ENCODE results near the gene MYL5.
"Not testable (repeated sequence)": the region's sequence is repeated elsewhere in the genome, so short reads cannot be mapped to it uniquely, and the experiment has no call there.

Gene MYL5

DNA sequence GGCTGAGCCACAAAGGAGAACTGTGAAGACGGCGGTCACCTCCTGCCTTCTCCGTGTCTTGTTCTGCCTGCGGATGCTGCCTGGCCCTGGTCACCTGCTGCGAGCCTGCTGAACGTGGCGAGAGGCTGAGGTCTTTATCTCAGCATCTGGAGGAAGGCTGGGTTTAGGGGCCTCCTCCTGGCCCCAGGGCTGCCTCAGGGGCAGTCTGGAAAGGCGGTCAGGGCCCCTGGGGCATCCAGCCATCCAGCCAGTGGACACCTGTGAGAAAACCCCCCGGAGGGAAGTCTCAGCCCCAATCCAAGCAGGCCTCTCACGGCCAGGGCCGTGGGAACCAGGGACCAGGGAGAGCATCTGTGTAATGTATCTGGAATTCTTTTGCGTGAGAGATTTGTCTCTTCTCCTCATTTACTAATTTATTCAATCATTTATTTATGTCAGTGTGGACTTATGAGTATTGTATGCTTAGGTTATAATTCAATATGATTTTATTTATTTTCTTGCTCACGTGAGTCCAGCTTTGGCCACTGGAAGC lies 37.6 kb upstream of the MYL5 start:
- DNase-seq, result no peak

DNA sequence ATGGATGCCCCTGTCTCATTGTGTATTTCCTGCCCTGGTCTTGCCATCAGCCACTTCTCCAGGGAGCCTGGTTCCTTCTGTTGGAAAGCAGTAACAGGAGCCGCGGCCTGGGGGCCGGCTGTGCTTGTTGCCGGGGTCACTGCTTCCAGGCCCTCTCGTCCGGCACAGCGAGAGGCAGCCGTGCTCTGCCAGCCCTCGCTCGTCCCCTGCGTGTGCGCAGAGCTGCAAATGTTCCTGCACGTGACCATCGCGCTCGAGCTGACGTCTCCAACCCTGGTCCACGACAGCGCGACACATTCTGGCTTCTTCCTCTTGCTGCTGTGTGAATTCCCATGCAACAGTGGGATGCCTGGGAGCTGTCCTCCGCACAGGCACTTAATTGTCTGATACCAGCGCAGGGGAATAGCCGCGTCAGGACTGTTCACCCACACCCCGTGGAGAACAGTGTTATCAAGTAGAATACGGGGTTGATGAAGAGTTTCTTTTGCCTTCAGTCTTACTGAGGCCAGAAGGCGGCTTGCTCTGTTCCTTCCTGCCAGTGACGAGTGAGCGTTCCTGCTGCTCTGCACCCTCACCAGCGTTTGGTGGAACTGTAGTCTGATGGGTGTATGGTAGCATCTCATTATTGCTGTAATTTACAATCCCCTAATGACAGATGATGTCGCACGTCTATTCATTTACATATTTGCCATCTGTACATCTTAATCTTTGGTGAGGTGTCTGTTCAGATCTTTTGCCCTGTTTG lies 36.6 kb upstream of the MYL5 start:
- DNase-seq, result no peak

DNA sequence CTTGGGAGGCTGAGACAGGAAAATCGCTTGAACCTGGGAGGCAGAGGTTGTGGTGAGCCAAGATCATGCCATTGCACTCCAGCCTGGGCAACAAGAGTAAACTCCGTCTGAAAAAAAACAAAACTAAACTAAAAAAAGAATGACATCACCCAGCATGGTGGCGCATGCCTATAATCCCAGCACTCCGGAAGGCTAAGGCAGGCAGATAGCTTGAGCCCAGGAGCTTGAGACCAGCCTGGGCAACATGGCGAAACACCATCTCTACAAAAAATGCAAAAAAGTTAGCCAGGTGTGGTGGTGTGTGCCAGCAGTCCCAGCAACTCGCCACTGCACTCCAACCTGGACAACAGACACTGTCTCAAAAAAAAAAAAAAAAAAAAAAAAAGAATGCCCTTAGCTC lies 32.0 kb upstream of the MYL5 start:
- not testable (repeated sequence) for DNase-seq

GRCh38 chr4:646460-646859 lies 27.9 kb upstream of the MYL5 start:
- no peak for DNase-seq

GRCh38 chr4:647481-647880 lies 26.9 kb upstream of the MYL5 start:
- no peak for DNase-seq

DNA sequence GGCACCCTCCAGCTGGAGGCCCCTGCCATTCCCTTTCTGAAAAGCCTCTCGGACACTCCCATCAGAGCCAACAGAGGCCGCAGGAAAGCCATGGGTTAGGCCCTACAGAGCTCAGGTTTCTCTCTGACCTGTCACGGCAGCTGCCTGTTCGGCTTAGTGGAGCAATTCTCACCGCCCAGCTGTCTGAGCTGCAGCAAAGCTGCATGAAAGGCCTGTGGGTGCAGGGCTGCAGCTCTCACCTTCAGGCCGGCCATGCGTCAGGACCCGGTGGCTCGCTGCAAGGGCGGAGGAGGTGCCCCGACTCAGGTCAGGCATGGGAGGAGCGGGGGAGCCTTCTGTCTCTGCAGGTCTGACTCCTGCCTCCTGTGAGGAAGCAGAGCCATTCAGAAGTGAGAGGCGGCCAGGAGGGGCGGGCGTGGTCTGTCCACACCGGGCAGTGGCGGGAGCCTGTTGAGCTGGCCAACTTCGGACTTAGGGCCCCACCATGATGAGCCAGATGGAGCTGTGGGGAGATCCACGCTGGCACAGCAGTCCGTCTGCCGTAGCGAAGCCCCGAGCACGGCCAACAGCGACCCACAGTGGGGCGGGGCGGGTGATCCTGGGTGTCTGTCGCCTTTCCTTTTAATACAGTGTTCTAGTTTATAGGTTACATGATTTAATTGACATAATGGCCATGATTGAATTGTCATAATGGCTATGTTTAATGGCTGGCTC lies 25.6 kb upstream of the MYL5 start:
- no peak for DNase-seq

DNA sequence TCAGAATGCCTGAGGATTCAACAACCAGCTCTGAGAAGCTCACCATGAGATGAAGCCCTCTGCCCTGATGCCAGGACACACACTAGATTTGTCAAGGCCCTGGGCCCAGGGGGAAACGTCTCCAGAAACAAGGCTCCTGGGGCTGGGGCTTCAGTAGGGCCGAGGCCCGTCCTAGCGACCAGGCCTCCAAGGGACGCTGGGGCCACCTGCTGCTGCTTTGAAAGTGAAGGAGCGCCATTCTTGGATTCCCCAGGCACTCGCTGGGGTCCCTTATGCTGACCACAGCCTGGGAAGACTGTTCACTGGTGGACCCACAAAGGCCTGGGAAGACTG lies 25.1 kb upstream of the MYL5 start:
- DNase-seq, result no peak

DNA sequence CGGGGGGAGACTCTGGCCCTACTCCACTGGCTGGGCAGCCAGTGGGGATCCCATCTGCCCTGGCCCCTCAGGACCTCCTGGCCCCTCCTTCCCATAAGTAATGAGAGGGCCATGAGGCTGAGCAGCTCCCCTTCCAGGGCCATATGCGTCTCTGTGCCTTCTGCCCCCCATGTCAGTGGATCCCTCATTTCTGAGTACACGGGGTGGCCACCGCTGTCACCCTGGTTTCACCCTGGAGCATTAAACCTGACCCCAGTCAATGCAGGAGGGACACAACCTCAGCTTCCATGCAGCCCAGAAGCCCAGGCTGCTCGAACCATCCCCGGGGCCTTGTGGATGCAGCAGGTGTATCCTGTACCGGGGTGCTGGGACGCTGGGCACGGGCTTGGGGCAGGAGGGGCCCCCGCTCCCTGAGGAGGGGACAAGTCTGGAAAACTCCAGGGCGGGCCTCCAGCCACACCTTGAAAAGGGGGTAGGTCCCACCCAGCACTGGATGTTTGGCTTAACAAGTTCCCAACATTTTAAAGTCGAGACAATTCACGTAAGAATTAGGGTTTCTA lies 24.5 kb upstream of the MYL5 start:
- DNase-seq, result no peak

GRCh38 chr4:650461-650860 lies 23.9 kb upstream of the MYL5 start:
- DNase-seq, result no peak

- DNase-seq, result no peak
Observed at GRCh38 chr4:650951-651883, 23.1 kb upstream of the MYL5 start.

DNA sequence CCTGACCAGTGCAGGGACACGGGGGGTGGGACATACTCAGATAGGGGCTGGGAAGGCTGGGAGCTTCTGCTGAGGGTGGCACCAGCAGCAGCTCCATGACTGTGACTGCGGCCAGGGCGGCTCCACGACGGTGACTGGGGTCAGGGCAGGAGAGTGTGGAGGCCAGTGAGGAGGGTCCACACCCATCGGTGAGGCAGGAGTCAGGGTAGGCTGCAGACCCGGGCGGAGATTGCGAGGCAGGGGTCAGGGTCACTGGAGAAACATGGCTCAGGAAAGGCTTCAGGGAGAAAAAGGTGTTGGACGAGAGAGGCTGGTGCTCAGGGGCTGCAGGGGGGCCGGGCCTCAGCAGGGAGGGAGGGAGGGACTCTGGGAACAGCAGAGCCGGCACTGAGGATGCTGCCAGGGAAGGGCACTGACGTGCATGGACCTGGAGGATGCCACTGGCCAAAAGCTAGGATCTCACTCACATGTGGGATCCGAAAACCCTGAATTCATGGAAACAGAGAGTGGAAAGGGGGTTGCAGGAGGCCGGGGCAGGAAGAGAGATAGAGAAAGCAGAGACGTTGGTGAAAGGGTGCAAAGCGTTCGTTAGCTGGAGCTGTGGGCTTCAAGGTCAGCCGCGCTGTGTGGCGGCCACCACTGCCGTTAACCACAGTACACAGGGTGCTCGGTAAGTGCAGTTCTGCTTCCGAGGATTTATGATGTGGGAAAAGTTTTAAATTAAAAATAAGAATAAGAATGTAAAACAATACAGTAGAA lies 22.3 kb upstream of the MYL5 start:
- no peak for DNase-seq

DNA sequence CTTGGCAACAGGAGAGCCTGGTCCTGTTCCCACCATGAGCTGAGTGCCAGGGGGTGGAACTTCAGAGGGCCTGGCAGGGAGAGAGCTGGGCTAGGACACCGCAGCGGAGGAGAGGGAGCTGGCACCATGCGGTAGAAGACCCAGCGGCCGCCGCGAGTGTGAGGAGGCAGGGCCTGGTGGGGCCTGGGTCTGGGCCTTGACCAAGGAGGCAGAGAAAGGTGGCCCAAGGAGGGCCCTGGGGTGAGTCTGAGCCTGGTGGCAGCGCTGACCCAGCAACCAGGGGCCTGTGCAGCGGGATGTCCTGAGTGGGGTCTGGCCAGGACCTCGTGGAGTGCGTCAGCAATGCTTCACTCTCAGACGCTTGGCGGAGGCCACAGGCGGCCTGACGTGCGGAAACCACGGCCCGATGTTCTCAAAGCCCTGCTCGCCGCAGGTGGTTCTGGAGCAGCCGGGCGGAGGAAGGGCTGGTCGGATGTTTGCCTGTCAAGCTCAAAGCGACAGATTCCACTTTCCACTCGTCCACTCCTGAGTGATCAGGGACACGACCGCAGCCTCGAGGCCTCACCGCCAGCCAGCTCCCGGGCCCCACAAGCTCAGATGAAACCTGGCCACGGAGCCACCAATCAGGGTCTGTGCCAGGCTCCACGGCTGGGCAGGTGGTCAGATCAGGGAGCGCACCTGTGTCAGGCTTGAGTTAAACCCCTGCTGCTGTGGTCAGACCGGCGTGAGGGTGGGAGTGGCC lies 21.1 kb upstream of the MYL5 start:
- DNase-seq, result no peak

DNA sequence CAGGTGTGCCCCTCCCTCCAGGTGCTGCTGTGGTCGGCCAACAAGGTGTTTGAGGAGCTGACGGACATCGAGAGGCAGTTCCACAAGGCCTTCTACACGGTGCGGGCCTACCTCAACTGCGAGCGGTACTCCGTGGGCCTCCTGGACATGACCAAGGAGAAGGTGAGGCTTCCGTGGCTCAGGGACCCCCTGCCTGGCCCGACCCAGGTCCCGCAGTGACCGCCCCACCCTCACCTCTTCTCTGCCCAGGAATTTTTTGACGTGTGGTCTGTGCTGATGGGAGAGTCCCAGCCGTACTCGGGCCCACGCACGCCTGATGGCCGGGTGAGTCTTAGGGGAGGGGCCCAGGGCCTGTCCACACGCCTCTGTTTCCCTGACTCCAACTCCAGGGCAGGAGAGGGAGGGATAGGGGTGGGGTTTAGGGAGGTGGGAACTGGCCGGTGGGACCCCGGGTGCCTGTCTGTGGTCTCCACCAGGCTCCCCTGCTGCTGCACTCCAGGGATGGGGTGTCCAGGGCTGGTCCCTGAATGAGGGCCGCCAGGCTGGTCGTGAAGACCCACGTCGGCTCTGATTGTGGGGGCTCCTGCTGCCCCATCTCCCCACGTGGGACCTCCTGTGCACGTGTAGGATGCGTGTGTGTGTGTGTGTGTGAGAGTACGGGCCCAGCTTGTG lies 20.4 kb upstream of the MYL5 start:
- DNase-seq, result no peak

DNA sequence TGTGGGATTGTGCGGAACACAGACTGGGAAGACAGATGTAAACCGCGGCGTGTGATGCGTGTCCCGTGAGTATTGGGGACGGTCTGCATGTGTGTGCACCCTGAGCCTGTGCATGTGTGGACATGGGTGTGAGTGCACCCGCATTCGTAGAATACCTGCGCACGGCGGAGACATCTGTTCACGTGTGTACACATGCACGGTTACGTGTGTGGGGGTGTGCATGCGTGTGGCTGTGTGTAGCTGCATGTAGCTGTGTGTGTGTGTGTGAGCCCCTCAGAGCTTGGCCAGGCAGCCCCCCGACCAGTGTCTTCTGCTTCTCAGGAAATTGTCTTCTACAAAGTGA lies 19.9 kb upstream of the MYL5 start:
- DNase-seq, result no peak

DNA sequence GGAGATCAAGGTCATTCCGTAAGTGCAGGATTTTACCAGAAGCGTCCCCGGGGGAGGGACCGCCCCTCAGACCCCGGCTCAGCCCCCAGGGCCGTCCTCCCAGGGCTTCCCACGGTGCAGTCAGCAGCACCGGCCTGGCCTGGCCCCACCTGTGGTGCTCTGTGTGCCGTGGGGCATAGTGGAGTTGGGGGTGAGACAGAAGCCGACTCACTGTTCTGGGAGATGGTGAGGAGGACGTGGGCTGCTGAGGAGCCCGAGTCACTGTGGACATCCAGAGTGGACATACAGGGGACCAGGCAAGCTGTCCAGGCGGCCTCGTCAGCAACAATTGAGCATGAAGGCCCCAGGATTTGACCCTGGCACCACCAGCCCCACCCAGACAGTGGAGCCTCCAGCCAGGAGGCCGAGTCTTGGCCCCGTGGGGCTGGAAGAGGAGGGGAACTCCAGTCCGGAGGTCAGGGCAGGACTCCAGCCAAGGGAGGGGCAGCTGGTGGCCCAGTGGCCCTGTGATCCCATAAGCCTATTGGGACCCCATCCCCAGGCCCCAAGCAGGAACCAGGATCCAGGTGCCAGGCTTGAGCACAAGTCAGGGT lies 19.4 kb upstream of the MYL5 start:
- no peak for DNase-seq

DNA sequence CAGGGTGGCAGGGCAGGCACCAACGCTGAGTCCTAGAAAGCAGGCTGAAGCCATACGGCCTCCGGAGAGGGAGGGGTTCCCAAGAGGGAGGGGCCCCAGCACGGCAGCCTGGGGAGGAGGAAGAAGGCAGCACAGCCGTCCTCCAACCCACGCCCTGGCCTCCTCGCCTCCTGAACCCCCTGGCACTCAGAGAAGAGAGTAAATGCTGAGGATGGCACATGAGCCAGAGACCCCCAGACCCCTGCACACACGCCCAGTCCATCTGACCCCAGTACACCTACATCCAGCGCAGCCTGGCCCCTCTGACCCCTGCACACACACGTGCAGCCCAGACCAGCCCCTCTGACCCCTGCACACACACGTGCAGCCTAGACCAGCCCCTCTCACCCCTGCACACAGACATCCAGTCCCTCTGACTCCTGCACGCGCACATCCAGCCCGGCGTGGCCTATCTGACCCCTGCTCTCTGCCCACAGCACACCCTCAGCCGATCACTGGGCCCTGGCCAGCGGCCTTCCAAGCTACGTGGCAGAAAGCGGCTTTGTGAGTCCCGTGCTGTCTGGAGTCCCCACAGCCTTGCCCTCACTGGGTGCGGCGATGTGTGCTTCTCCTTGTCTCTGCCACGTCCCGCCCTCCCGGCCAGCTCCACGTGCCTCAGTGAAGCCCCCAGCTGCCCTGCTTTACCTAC lies 18.7 kb upstream of the MYL5 start:
- no peak for DNase-seq

- DNase-seq, result no peak
Observed at GRCh38 chr4:656436-657337, 17.7 kb upstream of the MYL5 start.

- DNase-seq, result no peak
Observed at GRCh38 chr4:657338-657833, 17.0 kb upstream of the MYL5 start.

Measured in NCI-H510A (cell line).